HL-60 (cell line): ENCODE results near the gene TRPV4.

Source experiments
- DNase-seq, 2 experiments: peaks; one replicate each; pipeline ENCODE4 v3.0.0-alpha.2; 2010 to 2020; ENCODE audit warnings: low read depth in 1 of 2, low spot score in 1 of 2
- H3K27ac ChIP-seq: fragments of 250-450 bp; sonication (Bioruptor Pico); replicated peaks from 2 replicates; pipeline ENCODE4 v1.5.1; 2020; ENCODE audit warnings: mild to moderate bottlenecking, moderate library complexity
- H3K27me3 ChIP-seq: fragments of 250-450 bp; sonication (Bioruptor Pico); 2 replicates; pipeline ENCODE4 v1.5.1; 2021; ENCODE audit warnings: mild to moderate bottlenecking, moderate library complexity; ENCODE audit not compliant: insufficient read depth, poor library complexity, severe bottlenecking
- H3K4me3 ChIP-seq: replicated peaks from 2 replicates; pipeline ENCODE4 v1.5.1; 2011; ENCODE audit warnings: mild to moderate bottlenecking, control low read depth, low read length; ENCODE audit not compliant: insufficient read depth
- CTCF ChIP-seq: IDR thresholded peaks from one replicate; pipeline ENCODE4 v1.5.1; 2011; ENCODE audit warnings: low read length, control low read depth, inconsistent platforms; ENCODE audit not compliant: insufficient read depth
- GABPA ChIP-seq: IDR thresholded peaks from 2 replicates; pipeline ENCODE4 v1.6.1; 2012; ENCODE audit warnings: low read depth
- POLR2AphosphoS5 ChIP-seq: IDR thresholded peaks from 2 replicates; pipeline ENCODE4 v1.6.1; 2012; ENCODE audit warnings: low read depth
- REST ChIP-seq: IDR thresholded peaks from 2 replicates; pipeline ENCODE4 v1.6.1; 2012; ENCODE audit warnings: low read depth; ENCODE audit not compliant: insufficient replicate concordance
- SPI1 ChIP-seq: IDR thresholded peaks from 2 replicates; pipeline ENCODE4 v1.6.1; 2012; ENCODE audit warnings: low read depth, mild to moderate bottlenecking, borderline replicate concordance

TRPV4 gene

GRCh38 chr12:109844091-109844490, 10.9 kb upstream of the TRPV4 start:
- no peak overlapping the region for H3K27ac ChIP-seq
- no peak for DNase-seq
- no peaks in the 10 kb centered on the region for H3K27me3 ChIP-seq
- no peak for TF ChIP-seq SPI1
- no peak for TF ChIP-seq POLR2AphosphoS5
- TF ChIP-seq GABPA: no peak
- no peak for TF ChIP-seq CTCF
- TF ChIP-seq REST: no peak
- no peak overlapping the region for H3K4me3 ChIP-seq

- no peaks in the 10 kb centered on the region for H3K27me3 ChIP-seq
- H3K27ac ChIP-seq: no peak overlapping the region
- H3K4me3 ChIP-seq: no peak overlapping the region
- DNase-seq: no peak
- TF ChIP-seq REST: no peak
- TF ChIP-seq CTCF: no peak
- TF ChIP-seq POLR2AphosphoS5: no peak
Observed at GRCh38 chr12:109842021-109842420, 8.8 kb upstream of the TRPV4 start.

GRCh38 chr12:109841356-109841755, 8.2 kb upstream of the TRPV4 start:
- H3K27me3 ChIP-seq: no peaks in the 10 kb centered on the region
- no peak overlapping the region for H3K27ac ChIP-seq
- no peak overlapping the region for H3K4me3 ChIP-seq
- TF ChIP-seq GABPA: no peak
- no peak for TF ChIP-seq CTCF
- no peak for TF ChIP-seq SPI1
- TF ChIP-seq REST: no peak
- no peak for TF ChIP-seq POLR2AphosphoS5
- no peak for DNase-seq
